A673 (cell line): ENCODE measurements around the gene P2RY12.

Experiments
- CTCF ChIP-seq: fragments of 300-800, 200-600 bp; sonication (generic); conservative IDR thresholded peaks from 2 replicates; pipeline ENCODE4 v1.5.1; 2017; ENCODE audit warnings: low read depth, mild to moderate bottlenecking, antibody characterized with exemption, low read length, moderate library complexity, mixed read lengths
- EZH2 ChIP-seq: fragments of 200-600 bp; sonication (generic); IDR thresholded peaks from 2 replicates; pipeline ENCODE4 v1.6.1; 2017; ENCODE audit warnings: borderline replicate concordance, low read depth, mild to moderate bottlenecking, mixed read lengths, antibody characterized with exemption, low read length; ENCODE audit not compliant: poor library complexity, severe bottlenecking

GRCh38 chr3:151290673-151291072 is 93.9 kb downstream of the P2RY12 start:
- TF ChIP-seq CTCF = peak; percentile 69
- TF ChIP-seq EZH2 = no peak
